ENCODE results near the gene ASPSCR1. TPM values are rescaled to one million over a fixed set of nuclear protein-coding genes. Genes with fewer than 3 reads are reported as not detected.

The ASPSCR1 gene
- total RNA-seq, 1 donor, result 23.6 TPM

DNA sequence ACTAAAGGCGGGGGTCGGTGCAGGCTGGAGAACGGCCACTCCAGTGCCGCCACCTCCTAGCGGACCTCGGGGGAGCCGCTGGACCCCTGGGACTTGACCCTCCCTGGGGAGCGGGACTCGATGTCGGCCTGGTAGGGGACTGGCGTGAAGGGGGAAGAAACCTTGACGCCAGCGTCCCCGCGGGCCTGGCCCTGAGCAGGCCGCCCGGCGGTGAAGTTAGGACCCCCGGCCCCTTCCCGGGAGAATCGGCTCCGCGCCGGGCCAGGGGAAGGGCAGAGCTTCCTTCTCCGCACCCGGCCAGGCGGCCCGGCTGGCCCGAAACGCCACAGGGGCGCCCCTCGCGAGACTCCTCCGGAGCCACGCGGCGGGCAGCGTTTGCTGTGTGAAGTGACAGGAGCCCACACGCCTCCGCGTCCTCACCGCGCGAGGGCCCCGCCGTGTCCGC, 87.8 kb downstream of the ASPSCR1 start:
- H3K4me3 ChIP-seq (ENCODE audit: low read depth, low read length), result peak overlapping the region; percentile 82
- TF ChIP-seq, protein P1, sequence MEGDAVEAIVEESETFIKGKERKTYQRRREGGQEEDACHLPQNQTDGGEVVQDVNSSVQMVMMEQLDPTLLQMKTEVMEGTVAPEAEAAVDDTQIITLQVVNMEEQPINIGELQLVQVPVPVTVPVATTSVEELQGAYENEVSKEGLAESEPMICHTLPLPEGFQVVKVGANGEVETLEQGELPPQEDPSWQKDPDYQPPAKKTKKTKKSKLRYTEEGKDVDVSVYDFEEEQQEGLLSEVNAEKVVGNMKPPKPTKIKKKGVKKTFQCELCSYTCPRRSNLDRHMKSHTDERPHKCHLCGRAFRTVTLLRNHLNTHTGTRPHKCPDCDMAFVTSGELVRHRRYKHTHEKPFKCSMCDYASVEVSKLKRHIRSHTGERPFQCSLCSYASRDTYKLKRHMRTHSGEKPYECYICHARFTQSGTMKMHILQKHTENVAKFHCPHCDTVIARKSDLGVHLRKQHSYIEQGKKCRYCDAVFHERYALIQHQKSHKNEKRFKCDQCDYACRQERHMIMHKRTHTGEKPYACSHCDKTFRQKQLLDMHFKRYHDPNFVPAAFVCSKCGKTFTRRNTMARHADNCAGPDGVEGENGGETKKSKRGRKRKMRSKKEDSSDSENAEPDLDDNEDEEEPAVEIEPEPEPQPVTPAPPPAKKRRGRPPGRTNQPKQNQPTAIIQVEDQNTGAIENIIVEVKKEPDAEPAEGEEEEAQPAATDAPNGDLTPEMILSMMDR (IDR thresholded peaks at IDR 0.05; ENCODE audit: insufficient read depth, low read length), result no peak
- no peak for DNase-seq (ENCODE audit: low read depth)

DNA sequence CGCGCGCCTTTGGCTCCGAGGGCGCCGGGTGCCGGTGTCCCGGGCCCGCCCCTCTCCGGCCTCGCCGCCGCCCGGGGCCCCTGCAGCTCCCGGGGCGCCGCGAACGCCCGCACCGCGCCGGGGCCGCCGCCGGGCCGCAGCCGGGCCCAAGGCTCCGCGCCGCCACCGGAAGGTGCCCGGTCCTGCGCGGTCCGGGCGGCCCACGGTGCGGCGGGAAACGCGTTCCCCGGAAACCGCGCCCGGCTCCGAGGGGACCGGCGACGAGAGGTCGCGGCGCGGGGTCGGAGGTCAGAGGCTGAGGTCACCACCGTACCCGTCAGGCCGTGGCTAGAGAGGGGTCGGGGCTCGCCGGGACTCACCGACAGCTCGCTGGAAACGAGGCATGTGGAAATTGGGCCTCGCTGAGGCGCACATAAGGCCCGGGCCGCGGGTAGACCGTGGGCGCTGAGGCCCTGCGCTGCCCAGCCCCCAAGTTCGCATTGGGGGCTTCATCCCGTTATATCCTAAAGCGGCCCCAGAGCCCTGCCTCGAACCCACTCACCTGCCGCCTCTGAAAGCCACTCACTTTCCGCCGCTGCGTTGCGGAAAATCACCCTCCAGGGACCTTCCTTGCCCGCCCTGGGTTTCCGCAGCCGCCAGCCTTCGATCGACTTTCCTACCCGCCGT, 88.3 kb downstream of the ASPSCR1 start, which contains the start of gene DUS1L:
Gene DUS1L, minus strand, starts transcription at position 167 of the 666 bp plus-strand sequence. CDS start 745 bp downstream, outside the sequence.
- peak; percentile 52 for DNase-seq (ENCODE audit: low read depth)
- peak within 1 kb of the TSS; percentile 82 for H3K4me3 ChIP-seq (ENCODE audit: low read depth, low read length)
- TF ChIP-seq, protein P1 (IDR thresholded peaks at IDR 0.05; ENCODE audit: insufficient read depth, low read length), result no peak

Other genes with a start within 250 kb of the ASPSCR1 start
- not detected in 2 replicates for gene GCGR, start 173.5 kb upstream of the ASPSCR1 start, total RNA-seq (ENCODE audit: low replicate concordance)
- gene MCRIP1, start 144.3 kb upstream of the ASPSCR1 start, total RNA-seq (ENCODE audit: low replicate concordance), result 130 and 195 TPM in 2 replicates
- not detected in 2 replicates for gene PPP1R27, start 142.6 kb upstream of the ASPSCR1 start, total RNA-seq (ENCODE audit: low replicate concordance)
- gene P4HB, start 117.1 kb upstream of the ASPSCR1 start, total RNA-seq (ENCODE audit: low replicate concordance), result 763 and 1,500 TPM in 2 replicates
- 95.1 and 149 TPM in 2 replicates for gene ARHGDIA, start 106.3 kb upstream of the ASPSCR1 start, total RNA-seq (ENCODE audit: low replicate concordance)
- gene ALYREF, start 86.0 kb upstream of the ASPSCR1 start, total RNA-seq (ENCODE audit: low replicate concordance), result 43.6 and 77.3 TPM in 2 replicates
- 172 and 178 TPM in 2 replicates for gene ANAPC11, start 85.9 kb upstream of the ASPSCR1 start, total RNA-seq (ENCODE audit: low replicate concordance)
- 1.3 and 1.4 TPM in 2 replicates for gene NPB, start 75.4 kb upstream of the ASPSCR1 start, total RNA-seq (ENCODE audit: low replicate concordance)
- gene PCYT2, start 66.2 kb upstream of the ASPSCR1 start, total RNA-seq (ENCODE audit: low replicate concordance), result 20.3 and 36.7 TPM in 2 replicates
- 12.7 and 18.1 TPM in 2 replicates for gene SIRT7, start 59.5 kb upstream of the ASPSCR1 start, total RNA-seq (ENCODE audit: low replicate concordance)
- 19.1 and 28.0 TPM in 2 replicates for gene MAFG, start 49.9 kb upstream of the ASPSCR1 start, total RNA-seq (ENCODE audit: low replicate concordance)
- gene PYCR1, start 40.3 kb upstream of the ASPSCR1 start, total RNA-seq (ENCODE audit: low replicate concordance), result 16.9 and 91.0 TPM in 2 replicates
- not detected in 2 replicates for gene MYADML2, start 30.4 kb upstream of the ASPSCR1 start, total RNA-seq (ENCODE audit: low replicate concordance)
- 0.09 TPM in 1 of 2 replicates, not detected in the other for gene NOTUM, start 16.4 kb upstream of the ASPSCR1 start, total RNA-seq (ENCODE audit: low replicate concordance)
- 27.6 and 41.8 TPM in 2 replicates for gene CENPX, start 45.2 kb downstream of the ASPSCR1 start, total RNA-seq (ENCODE audit: low replicate concordance)
- 15.5 and 22.0 TPM in 2 replicates for gene LRRC45, start 45.7 kb downstream of the ASPSCR1 start, total RNA-seq (ENCODE audit: low replicate concordance)
- gene RAC3, start 54.0 kb downstream of the ASPSCR1 start, total RNA-seq (ENCODE audit: low replicate concordance), result 6.2 and 13.5 TPM in 2 replicates
- 29.3 and 101 TPM in 2 replicates for gene DCXR, start 60.1 kb downstream of the ASPSCR1 start, total RNA-seq (ENCODE audit: low replicate concordance)
- 32.0 and 33.3 TPM in 2 replicates for gene RFNG, start 74.2 kb downstream of the ASPSCR1 start, total RNA-seq (ENCODE audit: low replicate concordance)
- gene GPS1, start 74.3 kb downstream of the ASPSCR1 start, total RNA-seq (ENCODE audit: low replicate concordance), result 77.5 and 85.5 TPM in 2 replicates
- gene DUS1L, start 88.2 kb downstream of the ASPSCR1 start, total RNA-seq (ENCODE audit: low replicate concordance), result 33.8 and 62.3 TPM in 2 replicates
- 65.2 and 100 TPM in 2 replicates for gene FASN, start 120.6 kb downstream of the ASPSCR1 start, total RNA-seq (ENCODE audit: low replicate concordance)
- gene CCDC57, start 235.2 kb downstream of the ASPSCR1 start, total RNA-seq (ENCODE audit: low replicate concordance), result 15.2 and 37.4 TPM in 2 replicates